NCI-H2196 treated with DMSO at 0.1 percent for 48 hours (cell line): ENCODE results near the gene HERC3.
A peak's percentile ranks its signal among the peaks of the same experiment; 100 is the strongest.

Experiments used
- DNase-seq: peaks from one replicate; lab custom pipeline; 2025; ENCODE audit not compliant: unreplicated experiment; lab: John Stamatoyannopoulos, UW

The HERC3 gene

GRCh38 chr4:88659055-88659889 lies 67.0 kb downstream of the HERC3 start:
- no peak for DNase-seq

- DNase-seq: no peak
Measured at GRCh38 chr4:88659890-88660208, 67.6 kb downstream of the HERC3 start.

- DNase-seq: no peak
Measured at GRCh38 chr4:88660446-88661294, 68.4 kb downstream of the HERC3 start.

- no peak for DNase-seq
Measured at GRCh38 chr4:88661739-88662138, 69.5 kb downstream of the HERC3 start.

GRCh38 chr4:88672987-88673386 lies 80.7 kb downstream of the HERC3 start:
- DNase-seq: no peak

GRCh38 chr4:88673886-88674285 lies 81.6 kb downstream of the HERC3 start:
- DNase-seq: no peak

- no peak for DNase-seq
Measured at GRCh38 chr4:88674565-88674964, 82.3 kb downstream of the HERC3 start.

- DNase-seq: no peak
Measured at GRCh38 chr4:88674979-88675378, 82.7 kb downstream of the HERC3 start.

GRCh38 chr4:88675543-88675942 lies 83.3 kb downstream of the HERC3 start:
- no peak for DNase-seq

GRCh38 chr4:88681209-88681608 lies 88.9 kb downstream of the HERC3 start:
- DNase-seq: no peak

GRCh38 chr4:88690355-88690754 lies 98.1 kb downstream of the HERC3 start:
- DNase-seq: no peak

GRCh38 chr4:88693792-88694191 lies 101.5 kb downstream of the HERC3 start:
- no peak for DNase-seq

- DNase-seq: no peak
Measured at GRCh38 chr4:88696630-88697029, 104.3 kb downstream of the HERC3 start.

GRCh38 chr4:88697141-88697540 lies 104.9 kb downstream of the HERC3 start:
- DNase-seq: no peak

- no peak for DNase-seq
Measured at GRCh38 chr4:88697588-88698329, 105.5 kb downstream of the HERC3 start, which contains the start of gene NAP1L5. NAP1L5 (minus strand) TSS chr4:88697829; CDS start chr4:88697754, 75 bp downstream.

GRCh38 chr4:88698519-88698918 lies 106.2 kb downstream of the HERC3 start:
- no peak for DNase-seq

- DNase-seq: no peak
Measured at GRCh38 chr4:88702782-88703181, 110.5 kb downstream of the HERC3 start.

- DNase-seq: no peak
Measured at GRCh38 chr4:88705223-88705622, 112.9 kb downstream of the HERC3 start.

- no peak for DNase-seq
Measured at GRCh38 chr4:88705805-88706492, 113.7 kb downstream of the HERC3 start.

GRCh38 chr4:88706574-88706973 lies 114.3 kb downstream of the HERC3 start:
- DNase-seq: peak; percentile 8

- no peak for DNase-seq
Measured at GRCh38 chr4:88709989-88710388, 117.7 kb downstream of the HERC3 start.
